ENCODE measurements around the gene SLC6A12.
"Not testable (repeated sequence)": the region's sequence is repeated elsewhere in the genome, so short reads cannot be mapped to it uniquely, and the experiment has no call there.

Gene SLC6A12

DNA sequence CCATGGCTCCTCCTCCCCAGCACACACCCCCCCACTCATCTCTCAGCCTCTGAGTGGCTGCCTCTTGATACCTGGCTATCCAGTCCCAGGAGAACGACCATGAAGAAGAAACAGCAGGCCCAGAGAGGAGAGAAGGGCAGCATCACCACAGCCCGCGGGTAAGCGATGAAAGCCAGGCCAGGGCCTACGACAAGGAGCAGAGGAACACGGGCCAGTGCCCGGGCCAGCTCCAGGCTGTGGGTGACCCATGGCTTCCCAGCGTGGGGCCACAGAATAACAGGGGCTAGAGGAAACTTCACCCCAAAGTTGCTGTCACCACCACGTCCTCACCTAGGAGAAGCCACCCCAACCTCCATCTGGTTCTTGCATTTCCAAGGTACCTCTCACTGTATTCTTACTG, 10.4 kb upstream of the SLC6A12 start:
- no peak overlapping the region for H3K4me3 ChIP-seq (ENCODE audit: low read depth in 1 of 2, low read length in 2 of 2)
- no peaks in the 10 kb centered on the region for H3K9me3 ChIP-seq (ENCODE audit: low read length)
- H3K27ac ChIP-seq (ENCODE audit: low read depth, low read length): no peak overlapping the region
- no peaks in the 10 kb centered on the region for H3K4me1 ChIP-seq (ENCODE audit: insufficient read depth, low read length)
- H3K9ac ChIP-seq (ENCODE audit: low read length): no peak overlapping the region
- no peaks in the 10 kb centered on the region for H3K36me3 ChIP-seq (ENCODE audit: insufficient read depth, low read length)
- H3K27me3 ChIP-seq (ENCODE audit: control insufficient read depth in 1 of 2, insufficient read depth in 2 of 2, low read length in 2 of 2): peaks cover 0 to 9% of the 10 kb centered on the region in 2 donors

DNA sequence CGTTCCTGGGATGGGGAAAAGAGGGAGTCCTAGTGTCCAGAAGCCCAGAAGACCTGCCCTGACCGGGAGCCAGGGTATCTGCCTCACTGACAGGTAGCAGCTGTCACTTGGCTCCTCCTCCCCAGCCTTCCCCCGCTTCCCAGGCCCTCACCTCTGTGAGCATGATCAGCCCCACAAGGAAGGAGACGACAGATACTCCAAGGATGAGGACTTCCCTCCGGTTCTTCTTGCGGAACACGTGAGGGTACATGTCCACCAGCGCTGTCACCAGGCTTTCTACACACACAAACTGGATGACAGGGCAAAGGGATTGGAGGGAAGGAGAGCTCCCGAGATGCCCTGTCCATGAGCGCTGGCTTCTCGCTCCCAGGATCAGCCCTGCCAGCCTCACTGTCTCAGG, 9.9 kb upstream of the SLC6A12 start:
- Histone ChIP-seq H3K9me3 (ENCODE audit: low read length) (no peaks in the 10 kb centered on the region), H3K9ac (ENCODE audit: low read length) (no peak overlapping the region), H3K27me3 (ENCODE audit: control insufficient read depth in 1 of 2, insufficient read depth in 2 of 2, low read length in 2 of 2) (peaks cover 0 to 9% of the 10 kb centered on the region in 2 donors), H3K4me1 (ENCODE audit: insufficient read depth, low read length) (no peaks in the 10 kb centered on the region), H3K4me3 (ENCODE audit: low read depth in 1 of 2, low read length in 2 of 2) (no peak overlapping the region), H3K27ac (ENCODE audit: low read depth, low read length) (no peak overlapping the region), H3K36me3 (ENCODE audit: insufficient read depth, low read length) (no peaks in the 10 kb centered on the region)

DNA sequence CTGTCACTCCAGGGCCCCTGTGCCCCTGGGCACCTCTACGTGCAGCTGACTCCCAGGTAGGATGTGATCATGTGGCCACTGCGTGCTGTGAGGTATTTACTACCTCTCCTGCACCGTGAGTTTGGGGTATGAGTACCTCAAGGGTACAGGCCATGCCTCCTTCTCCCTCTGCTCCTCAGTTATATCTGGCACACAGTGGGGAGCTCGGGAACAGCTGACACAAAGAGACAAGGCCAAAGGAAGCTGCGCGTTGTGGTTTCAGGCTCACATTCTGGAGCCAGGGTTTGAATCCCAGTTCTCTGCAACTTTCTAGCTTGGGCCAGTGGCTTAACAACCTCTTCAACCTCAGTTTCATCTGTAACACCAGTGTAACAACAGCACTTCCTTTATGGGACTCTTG, 7.8 kb upstream of the SLC6A12 start:
- no peaks in the 10 kb centered on the region for H3K4me1 ChIP-seq (ENCODE audit: insufficient read depth, low read length)
- H3K27me3 ChIP-seq (ENCODE audit: control insufficient read depth in 1 of 2, insufficient read depth in 2 of 2, low read length in 2 of 2): peaks cover 0 to 9% of the 10 kb centered on the region in 2 donors
- no peak overlapping the region for H3K4me3 ChIP-seq (ENCODE audit: low read depth in 1 of 2, low read length in 2 of 2)
- H3K27ac ChIP-seq (ENCODE audit: low read depth, low read length): no peak overlapping the region
- H3K9ac ChIP-seq (ENCODE audit: low read length): no peak overlapping the region
- H3K36me3 ChIP-seq (ENCODE audit: insufficient read depth, low read length): no peaks in the 10 kb centered on the region
- no peaks in the 10 kb centered on the region for H3K9me3 ChIP-seq (ENCODE audit: low read length)

DNA sequence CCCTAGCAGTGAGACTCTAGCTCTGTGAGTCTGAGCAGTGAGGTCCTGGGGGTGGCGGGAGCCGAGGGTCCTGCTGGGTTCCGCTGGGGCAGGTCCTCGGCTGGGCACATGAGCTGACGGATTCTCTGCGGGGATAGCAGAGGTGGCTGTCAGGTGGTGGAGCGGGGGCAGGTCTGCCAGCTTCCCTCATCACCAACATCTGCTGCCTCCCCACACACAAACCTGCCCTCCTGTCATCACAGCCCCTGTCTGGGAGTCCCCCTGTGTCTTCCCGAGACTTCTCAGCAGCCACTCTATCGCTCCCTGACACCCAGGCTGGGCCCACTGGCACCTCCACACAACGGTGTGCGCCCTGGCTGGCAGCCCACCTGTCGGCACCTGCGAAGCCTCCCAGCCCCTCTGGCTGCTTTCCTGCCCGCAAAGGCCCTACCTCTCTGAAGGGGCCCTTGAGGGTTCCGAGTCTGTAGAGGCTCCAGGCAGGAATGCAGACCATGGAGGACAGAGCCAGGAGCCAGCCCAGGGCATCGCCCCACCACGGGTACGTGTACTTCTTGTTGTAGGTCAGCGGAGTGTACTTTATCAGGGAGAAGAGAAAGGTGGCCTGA, 7.1 kb upstream of the SLC6A12 start:
- H3K27ac ChIP-seq (ENCODE audit: low read depth, low read length): no peak overlapping the region
- no peaks in the 10 kb centered on the region for H3K36me3 ChIP-seq (ENCODE audit: insufficient read depth, low read length)
- H3K4me3 ChIP-seq (ENCODE audit: low read depth in 1 of 2, low read length in 2 of 2): no peak overlapping the region
- no peaks in the 10 kb centered on the region for H3K4me1 ChIP-seq (ENCODE audit: insufficient read depth, low read length)
- H3K9ac ChIP-seq (ENCODE audit: low read length): no peak overlapping the region
- H3K9me3 ChIP-seq (ENCODE audit: low read length): no peaks in the 10 kb centered on the region
- H3K27me3 ChIP-seq (ENCODE audit: control insufficient read depth in 1 of 2, insufficient read depth in 2 of 2, low read length in 2 of 2): peaks cover 0 to 4% of the 10 kb centered on the region in 2 donors

DNA sequence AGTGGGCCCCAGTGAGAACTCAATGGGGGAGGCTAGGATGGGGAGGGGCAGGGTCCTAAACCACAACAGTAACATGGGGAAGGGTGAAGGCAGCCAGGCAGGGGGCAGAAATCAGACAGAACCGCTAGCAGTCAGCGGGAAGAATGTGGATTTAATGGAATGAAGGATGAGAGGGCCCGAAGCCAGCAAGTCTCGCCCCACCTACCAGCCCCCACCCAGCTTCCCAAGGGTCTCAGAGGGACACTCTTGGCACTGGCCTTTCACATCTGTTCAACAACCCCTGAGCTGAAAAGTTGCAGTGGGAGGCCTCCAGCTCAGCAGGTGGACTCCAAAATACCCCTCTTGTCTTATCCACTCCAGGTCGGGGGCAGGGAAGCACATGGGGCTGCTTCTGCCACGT, 6.5 kb upstream of the SLC6A12 start:
- Histone ChIP-seq H3K36me3 (ENCODE audit: insufficient read depth, low read length) (no peaks in the 10 kb centered on the region), H3K9ac (ENCODE audit: low read length) (no peak overlapping the region), H3K27me3 (ENCODE audit: control insufficient read depth in 1 of 2, insufficient read depth in 2 of 2, low read length in 2 of 2) (peaks cover 0 to 4% of the 10 kb centered on the region in 2 donors), H3K4me3 (ENCODE audit: low read depth in 1 of 2, low read length in 2 of 2) (no peak overlapping the region), H3K4me1 (ENCODE audit: insufficient read depth, low read length) (no peaks in the 10 kb centered on the region), H3K9me3 (ENCODE audit: low read length) (no peaks in the 10 kb centered on the region), H3K27ac (ENCODE audit: low read depth, low read length) (no peak overlapping the region)

DNA sequence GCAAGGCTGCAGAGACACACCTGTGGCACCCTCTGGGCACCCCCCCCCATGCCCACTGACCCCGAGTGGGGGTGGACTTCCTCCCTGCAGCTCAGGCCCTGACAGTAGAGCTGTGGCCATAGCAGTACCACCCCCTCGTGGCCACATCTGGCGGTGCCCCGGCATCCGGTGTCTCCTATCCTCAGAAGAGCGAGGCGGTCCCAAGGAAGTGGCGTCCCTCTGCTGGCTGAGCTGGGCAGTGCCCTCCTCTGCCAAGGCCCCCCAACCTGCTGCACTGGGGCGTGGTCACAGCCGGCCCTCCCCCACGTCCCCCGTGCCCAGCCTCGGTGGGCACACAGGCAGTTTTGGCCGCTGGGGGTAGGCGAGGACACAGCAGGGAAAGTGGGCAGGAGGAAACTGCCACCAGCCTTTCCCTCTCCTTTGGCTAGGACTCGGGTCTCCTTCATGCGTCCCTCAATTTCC, 6.0 kb upstream of the SLC6A12 start:
- Histone ChIP-seq H3K9me3 (ENCODE audit: low read length) (no peaks in the 10 kb centered on the region), H3K4me3 (ENCODE audit: low read depth in 1 of 2, low read length in 2 of 2) (no peak overlapping the region), H3K36me3 (ENCODE audit: insufficient read depth, low read length) (no peaks in the 10 kb centered on the region), H3K27ac (ENCODE audit: low read depth, low read length) (no peak overlapping the region), H3K4me1 (ENCODE audit: insufficient read depth, low read length) (no peaks in the 10 kb centered on the region), H3K27me3 (ENCODE audit: control insufficient read depth in 1 of 2, insufficient read depth in 2 of 2, low read length in 2 of 2) (peaks cover 0 to 4% of the 10 kb centered on the region in 2 donors), H3K9ac (ENCODE audit: low read length) (no peak overlapping the region)

DNA sequence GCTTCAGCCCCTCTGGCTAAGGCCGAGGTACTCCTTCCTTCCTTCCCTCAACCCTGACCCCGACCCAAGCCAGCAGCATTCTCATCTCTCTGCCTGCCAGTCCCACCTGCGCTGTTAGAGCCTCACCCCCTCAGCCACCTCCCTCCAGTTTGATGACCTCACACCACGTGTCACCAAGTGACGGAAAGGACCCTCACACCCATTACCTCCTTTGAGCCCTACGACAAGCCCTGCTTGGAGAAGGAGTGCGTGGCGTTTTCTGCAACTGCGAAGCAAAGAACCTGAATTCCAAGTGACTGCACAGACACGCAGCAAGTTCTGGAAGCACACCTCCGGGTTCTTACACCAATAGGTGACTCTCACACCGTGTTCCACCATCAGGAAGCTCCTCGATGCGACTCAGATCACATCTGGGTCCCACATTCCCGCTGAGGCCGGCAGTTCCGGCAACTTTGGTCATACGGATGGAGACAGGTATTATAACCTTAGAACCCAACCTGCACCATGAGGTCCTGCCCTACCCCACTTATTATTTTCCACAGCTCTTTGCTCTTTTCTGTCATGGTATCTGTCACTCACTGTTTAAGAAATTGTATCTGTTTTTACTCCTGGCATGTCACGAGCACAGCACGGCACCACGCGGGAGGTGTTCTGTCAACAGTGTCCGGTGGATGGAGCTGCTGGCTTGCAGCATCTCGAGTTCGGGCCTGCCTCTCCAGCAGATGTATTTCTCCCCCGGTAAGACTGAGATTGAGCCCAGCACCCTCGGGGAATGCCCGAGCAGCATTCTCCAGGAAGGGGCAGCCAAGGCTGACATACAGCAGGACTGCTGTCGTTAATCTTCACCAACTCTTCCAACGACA, 5.0 kb upstream of the SLC6A12 start:
- Histone ChIP-seq H3K4me1 (ENCODE audit: insufficient read depth, low read length) (no peaks in the 10 kb centered on the region), H3K4me3 (ENCODE audit: low read depth in 1 of 2, low read length in 2 of 2) (no peak overlapping the region), H3K9ac (ENCODE audit: low read length) (no peak overlapping the region), H3K36me3 (ENCODE audit: insufficient read depth, low read length) (no peaks in the 10 kb centered on the region), H3K27me3 (ENCODE audit: control insufficient read depth in 1 of 2, insufficient read depth in 2 of 2, low read length in 2 of 2) (peaks cover 0 to 9% of the 10 kb centered on the region in 2 donors), H3K27ac (ENCODE audit: low read depth, low read length) (no peak overlapping the region), H3K9me3 (ENCODE audit: low read length) (no peaks in the 10 kb centered on the region)

DNA sequence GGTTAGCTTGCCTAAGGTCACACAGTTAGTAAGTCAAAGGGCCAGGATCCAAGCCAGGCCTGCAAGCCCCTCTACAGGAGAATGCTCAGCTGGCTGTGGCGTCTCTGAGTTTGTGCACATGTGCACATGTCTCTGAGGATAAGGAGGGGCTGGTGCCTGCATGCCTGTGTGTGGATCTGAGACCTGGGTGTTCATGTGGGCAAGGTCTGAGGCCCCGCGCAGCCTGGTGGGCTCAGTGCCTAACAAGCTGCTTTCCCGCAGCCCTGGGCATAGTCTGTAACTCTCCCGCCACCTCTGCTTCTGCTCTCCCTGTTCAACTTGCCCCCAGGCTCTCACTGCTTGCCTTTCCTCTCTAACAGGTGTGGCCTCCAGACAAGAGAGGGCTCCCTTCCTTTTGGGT, 4.3 kb upstream of the SLC6A12 start:
- no peak overlapping the region for H3K4me3 ChIP-seq (ENCODE audit: low read depth in 1 of 2, low read length in 2 of 2)
- no peak overlapping the region for H3K27ac ChIP-seq (ENCODE audit: low read depth, low read length)
- H3K9ac ChIP-seq (ENCODE audit: low read length): no peak overlapping the region
- peaks cover 0 to 14% of the 10 kb centered on the region in 2 donors for H3K27me3 ChIP-seq (ENCODE audit: control insufficient read depth in 1 of 2, insufficient read depth in 2 of 2, low read length in 2 of 2)
- H3K9me3 ChIP-seq (ENCODE audit: low read length): no peaks in the 10 kb centered on the region
- H3K36me3 ChIP-seq (ENCODE audit: insufficient read depth, low read length): no peaks in the 10 kb centered on the region
- no peaks in the 10 kb centered on the region for H3K4me1 ChIP-seq (ENCODE audit: insufficient read depth, low read length)

DNA sequence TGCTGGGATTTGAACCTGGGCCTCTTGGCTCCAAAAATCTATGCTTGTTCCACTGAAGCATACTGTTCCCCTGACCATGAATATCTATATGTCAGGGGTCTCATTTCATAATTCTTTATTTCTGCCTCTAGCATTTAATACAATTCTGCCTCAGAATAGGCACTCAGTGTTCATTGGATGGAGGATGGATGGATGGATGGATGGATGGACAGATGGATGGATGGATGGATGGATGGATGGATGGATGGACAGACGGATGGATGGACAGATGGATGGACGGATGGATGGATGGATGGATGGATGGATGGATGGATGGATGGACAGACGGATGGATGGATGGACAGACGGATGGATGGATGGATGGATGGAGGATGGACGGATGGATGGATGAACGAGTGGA, 3.1 kb upstream of the SLC6A12 start:
- H3K4me3 ChIP-seq (ENCODE audit: low read depth in 1 of 2, low read length in 2 of 2); H3K36me3 ChIP-seq (ENCODE audit: insufficient read depth, low read length); H3K4me1 ChIP-seq (ENCODE audit: insufficient read depth, low read length); H3K9me3 ChIP-seq (ENCODE audit: low read length); H3K27ac ChIP-seq (ENCODE audit: low read depth, low read length); H3K9ac ChIP-seq (ENCODE audit: low read length): not testable (repeated sequence)
- H3K27me3 ChIP-seq (ENCODE audit: control insufficient read depth in 1 of 2, insufficient read depth in 2 of 2, low read length in 2 of 2): peaks cover 0 to 21% of the 10 kb centered on the region in 2 donors

DNA sequence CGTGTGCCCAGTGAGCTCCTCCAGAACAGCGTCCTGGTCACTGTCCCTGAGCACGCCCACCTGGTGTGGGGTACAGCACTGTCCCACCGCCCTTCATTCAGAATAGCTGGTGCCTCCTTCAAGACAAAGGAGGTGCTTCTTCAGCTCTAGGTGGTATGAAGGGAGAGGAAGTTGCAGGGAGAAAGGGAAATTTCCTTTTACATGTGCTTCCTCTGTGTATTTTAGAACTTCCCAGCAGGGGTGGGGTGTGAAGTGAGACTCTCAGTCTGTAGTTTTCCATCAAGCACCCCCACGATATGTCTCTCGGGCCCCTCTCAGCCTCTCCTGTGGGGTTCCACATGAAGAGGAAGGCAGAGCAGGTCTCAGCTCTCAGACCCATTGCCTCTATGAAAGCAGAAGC, 1.2 kb upstream of the SLC6A12 start:
- Histone ChIP-seq H3K27ac (ENCODE audit: low read depth, low read length) (no peak overlapping the region), H3K4me3 (ENCODE audit: low read depth in 1 of 2, low read length in 2 of 2) (no peak overlapping the region), H3K4me1 (ENCODE audit: insufficient read depth, low read length) (no peaks in the 10 kb centered on the region)

DNA sequence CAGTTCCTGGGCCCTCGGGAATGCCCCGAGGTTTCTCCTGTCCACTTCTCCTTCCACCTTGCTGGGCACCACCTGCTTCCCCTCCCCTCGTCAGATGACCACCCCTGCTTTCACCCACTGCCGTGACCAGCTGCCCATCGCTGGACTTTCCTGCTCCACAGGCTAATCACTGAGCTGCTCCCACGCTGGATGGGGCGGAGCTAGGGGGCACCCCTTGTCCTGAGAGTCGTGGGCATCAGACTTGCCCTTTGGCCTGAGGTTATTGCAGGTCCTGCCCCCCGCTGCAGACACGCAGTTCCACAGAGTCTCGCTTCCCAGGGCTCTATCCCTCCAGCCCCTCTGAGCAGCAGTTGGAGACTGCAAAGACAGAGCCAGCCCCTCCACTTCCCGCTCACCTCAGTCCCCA, 427 bp downstream of the SLC6A12 start:
- Histone ChIP-seq H3K9ac (ENCODE audit: low read length) (no peak overlapping the region), H3K9me3 (ENCODE audit: low read length) (no peaks in the 10 kb centered on the region), H3K27me3 (ENCODE audit: control insufficient read depth in 1 of 2, insufficient read depth in 2 of 2, low read length in 2 of 2) (peaks cover 0 to 38% of the 10 kb centered on the region in 2 donors), H3K4me3 (ENCODE audit: low read depth in 1 of 2, low read length in 2 of 2) (no peak overlapping the region), H3K36me3 (ENCODE audit: insufficient read depth, low read length) (no peaks in the 10 kb centered on the region), H3K27ac (ENCODE audit: low read depth, low read length) (no peak overlapping the region), H3K4me1 (ENCODE audit: insufficient read depth, low read length) (no peaks in the 10 kb centered on the region)

More for the DNA sequence above, 1.2 kb upstream of the SLC6A12 start:
- Histone ChIP-seq H3K36me3 (ENCODE audit: insufficient read depth, low read length) (no peaks in the 10 kb centered on the region), H3K9me3 (ENCODE audit: low read length) (no peaks in the 10 kb centered on the region), H3K9ac (ENCODE audit: low read length) (no peak overlapping the region), H3K27me3 (ENCODE audit: control insufficient read depth in 1 of 2, insufficient read depth in 2 of 2, low read length in 2 of 2) (peaks cover 0 to 28% of the 10 kb centered on the region in 2 donors)

Data from muscle layer of colon (tissue), 2 donors.